Breast epithelium (tissue), 3 donors: ENCODE data around the gene NKIRAS1.

Experiments
- POLR2A ChIP-seq: fragments of 450-650 bp; IDR thresholded peaks from one replicate; pipeline ENCODE4 v1.6.1; 2016; ENCODE audit warnings: antibody characterized with exemption, mild to moderate bottlenecking, moderate library complexity
- POLR2AphosphoS5 ChIP-seq, 3 donors: sonication (generic); formaldehyde crosslinking; IDR thresholded peaks; one replicate each; pipeline ENCODE4 v1.6.1; 2017; ENCODE audit warnings: antibody characterized with exemption in 3 of 3
- TF ChIP-seq, protein P1 (sequence below), 3 donors: fragments of 450-650 bp; IDR thresholded peaks; one replicate each; pipeline ENCODE4 v1.5.1; 2016 to 2017; ENCODE audit warnings: antibody characterized with exemption in 3 of 3, mild to moderate bottlenecking in 3 of 3, moderate library complexity in 3 of 3

DNA sequence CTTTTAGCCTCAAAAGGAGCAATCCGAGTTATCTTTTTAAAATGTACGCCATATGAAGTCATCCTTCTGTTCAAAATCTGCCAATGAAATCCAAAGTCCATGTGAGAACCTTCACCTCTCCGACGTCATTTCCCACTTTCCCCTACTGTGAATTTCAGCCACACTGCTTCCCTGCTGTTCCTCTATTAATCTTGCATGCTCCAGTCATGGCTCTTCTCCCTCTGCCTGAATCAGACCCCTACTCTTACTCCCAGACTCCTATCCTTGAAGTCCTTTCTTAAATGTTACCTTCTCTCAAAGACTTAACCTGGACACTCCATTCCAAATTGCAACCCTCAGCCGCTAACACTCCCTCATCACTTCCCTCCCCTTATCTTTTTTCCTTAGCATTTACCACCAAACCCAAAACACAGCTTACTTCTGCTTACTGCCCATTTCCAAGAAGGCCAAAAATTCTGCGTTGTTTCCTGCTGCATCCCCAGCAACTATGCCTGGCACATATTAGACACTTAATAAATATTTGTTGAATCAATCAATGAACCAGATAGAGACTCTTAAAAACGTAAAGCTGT, 1.2 kb downstream of the NKIRAS1 start:
- no peak for TF ChIP-seq POLR2A
- TF ChIP-seq, protein P1, sequence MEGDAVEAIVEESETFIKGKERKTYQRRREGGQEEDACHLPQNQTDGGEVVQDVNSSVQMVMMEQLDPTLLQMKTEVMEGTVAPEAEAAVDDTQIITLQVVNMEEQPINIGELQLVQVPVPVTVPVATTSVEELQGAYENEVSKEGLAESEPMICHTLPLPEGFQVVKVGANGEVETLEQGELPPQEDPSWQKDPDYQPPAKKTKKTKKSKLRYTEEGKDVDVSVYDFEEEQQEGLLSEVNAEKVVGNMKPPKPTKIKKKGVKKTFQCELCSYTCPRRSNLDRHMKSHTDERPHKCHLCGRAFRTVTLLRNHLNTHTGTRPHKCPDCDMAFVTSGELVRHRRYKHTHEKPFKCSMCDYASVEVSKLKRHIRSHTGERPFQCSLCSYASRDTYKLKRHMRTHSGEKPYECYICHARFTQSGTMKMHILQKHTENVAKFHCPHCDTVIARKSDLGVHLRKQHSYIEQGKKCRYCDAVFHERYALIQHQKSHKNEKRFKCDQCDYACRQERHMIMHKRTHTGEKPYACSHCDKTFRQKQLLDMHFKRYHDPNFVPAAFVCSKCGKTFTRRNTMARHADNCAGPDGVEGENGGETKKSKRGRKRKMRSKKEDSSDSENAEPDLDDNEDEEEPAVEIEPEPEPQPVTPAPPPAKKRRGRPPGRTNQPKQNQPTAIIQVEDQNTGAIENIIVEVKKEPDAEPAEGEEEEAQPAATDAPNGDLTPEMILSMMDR (IDR thresholded peaks at IDR 0.05), result no peak
- TF ChIP-seq POLR2AphosphoS5 (IDR thresholded peaks at IDR 0.05), result no peak
